Mucosa of rectum (tissue), 2 donors: ENCODE measurements around the gene HOATZ.

Experiments used
- H3K27ac ChIP-seq, 2 donors: one replicate each; pipeline ENCODE4 v1.7.0; 2013; ENCODE audit warnings: inconsistent platforms in 2 of 2, low read depth in 2 of 2, low read length in 2 of 2
- H3K27me3 ChIP-seq, 2 donors: one replicate each; pipeline ENCODE4 v1.7.0; 2013; ENCODE audit warnings: low read length in 2 of 2; ENCODE audit not compliant: control insufficient read depth in 2 of 2, insufficient read depth in 2 of 2
- H3K36me3 ChIP-seq, 2 donors: one replicate each; pipeline ENCODE4 v1.7.0; 2013; ENCODE audit warnings: low read length in 2 of 2; ENCODE audit not compliant: control insufficient read depth in 2 of 2, insufficient read depth in 2 of 2
- H3K4me1 ChIP-seq, 2 donors: one replicate each; pipeline ENCODE4 v1.7.0; 2013; ENCODE audit warnings: low read length in 2 of 2, mild to moderate bottlenecking in 1 of 2; ENCODE audit not compliant: control insufficient read depth in 2 of 2, insufficient read depth in 2 of 2
- H3K4me3 ChIP-seq, 2 donors: one replicate each; pipeline ENCODE4 v1.7.0; 2013; ENCODE audit warnings: low read length in 2 of 2
- H3K9ac ChIP-seq, 2 donors: one replicate each; pipeline ENCODE4 v1.7.0; 2013; ENCODE audit warnings: low read length in 2 of 2, low read depth in 1 of 2, mild to moderate bottlenecking in 1 of 2
- H3K9me3 ChIP-seq, 2 donors: one replicate each; pipeline ENCODE4 v1.7.0; 2013; ENCODE audit warnings: low read length in 2 of 2; ENCODE audit not compliant: control insufficient read depth in 2 of 2
- donor health status: healthy.
- donor health status: Normal muscosa, but diverticular disease.

The HOATZ gene

DNA sequence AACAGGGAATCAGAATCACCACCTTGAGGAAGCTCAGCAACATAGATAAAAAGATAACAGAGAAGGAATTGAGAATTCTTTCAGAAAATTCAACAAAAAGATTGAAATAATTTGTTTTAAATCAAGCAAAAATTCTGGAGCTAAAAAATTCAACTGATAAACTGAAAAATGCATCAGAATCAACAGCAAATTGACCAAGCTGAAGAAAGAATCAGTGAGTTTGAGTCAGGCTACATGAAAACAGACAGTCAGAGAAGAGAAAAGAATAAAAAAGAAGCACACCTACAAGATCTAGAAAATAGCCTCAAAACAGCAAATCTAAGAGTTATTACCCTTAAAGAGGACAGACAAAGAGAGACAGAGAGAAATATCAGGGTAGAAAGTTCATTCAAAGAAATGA is 31.1 kb upstream of the HOATZ start:
- peaks cover 0 to 3% of the 10 kb centered on the region in 2 donors for H3K9me3 ChIP-seq
- no peaks in the 10 kb centered on the region for H3K36me3 ChIP-seq
- no peaks in the 10 kb centered on the region for H3K27me3 ChIP-seq

DNA sequence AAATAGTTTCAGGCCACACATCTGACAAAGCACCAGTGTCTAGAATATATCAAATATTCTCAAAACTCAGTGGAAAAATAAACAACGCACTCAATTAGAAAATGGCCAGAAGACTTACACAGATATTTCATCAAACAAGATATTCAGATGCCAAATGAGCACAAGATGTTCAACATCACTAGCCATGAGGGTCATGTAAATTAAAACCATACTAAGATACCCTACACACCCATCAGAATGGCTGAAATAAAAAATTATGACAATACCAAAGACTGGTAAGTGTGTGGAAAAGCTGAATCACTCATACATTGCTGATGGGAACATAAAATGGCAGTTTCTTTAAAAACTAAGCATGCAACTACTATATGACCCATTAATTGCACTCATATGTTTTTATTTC is 24.1 kb upstream of the HOATZ start:
- Histone ChIP-seq H3K9ac (no peak overlapping the region), H3K27ac (no peak overlapping the region), H3K4me3 (no peak overlapping the region), H3K27me3 (no peaks in the 10 kb centered on the region), H3K36me3 (no peaks in the 10 kb centered on the region), H3K9me3 (no peaks in the 10 kb centered on the region), H3K4me1 (no peaks in the 10 kb centered on the region)

More for the DNA sequence above, 31.1 kb upstream of the HOATZ start:
- no peak overlapping the region for H3K4me3 ChIP-seq
- H3K27ac ChIP-seq: no peak overlapping the region
- H3K9ac ChIP-seq: no peak overlapping the region
- no peaks in the 10 kb centered on the region for H3K4me1 ChIP-seq

DNA sequence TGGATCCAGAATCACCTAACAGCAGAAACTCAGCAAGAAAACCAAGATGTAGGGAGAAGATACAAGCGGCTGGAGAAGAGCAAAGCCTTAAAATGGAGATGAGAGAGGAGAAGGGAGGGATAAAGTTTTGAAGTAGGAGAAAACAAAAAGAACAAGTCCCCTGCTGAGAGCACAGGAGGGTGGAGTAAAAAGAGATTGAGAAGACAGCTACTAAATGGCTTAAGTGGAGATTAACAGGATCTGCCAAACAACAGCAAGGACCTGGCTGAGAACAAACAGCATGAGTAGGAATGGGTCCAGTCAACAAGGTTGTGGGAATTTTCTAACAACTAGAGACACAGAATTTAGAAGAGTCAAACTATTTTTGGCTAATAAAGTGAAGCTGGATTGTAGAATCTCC is 20.5 kb upstream of the HOATZ start:
- no peak overlapping the region for H3K27ac ChIP-seq
- no peaks in the 10 kb centered on the region for H3K36me3 ChIP-seq
- no peaks in the 10 kb centered on the region for H3K4me1 ChIP-seq
- H3K9ac ChIP-seq: no peak overlapping the region
- H3K4me3 ChIP-seq: no peak overlapping the region
- H3K27me3 ChIP-seq: peaks cover 0 to 3% of the 10 kb centered on the region in 2 donors
- H3K9me3 ChIP-seq: no peaks in the 10 kb centered on the region

DNA sequence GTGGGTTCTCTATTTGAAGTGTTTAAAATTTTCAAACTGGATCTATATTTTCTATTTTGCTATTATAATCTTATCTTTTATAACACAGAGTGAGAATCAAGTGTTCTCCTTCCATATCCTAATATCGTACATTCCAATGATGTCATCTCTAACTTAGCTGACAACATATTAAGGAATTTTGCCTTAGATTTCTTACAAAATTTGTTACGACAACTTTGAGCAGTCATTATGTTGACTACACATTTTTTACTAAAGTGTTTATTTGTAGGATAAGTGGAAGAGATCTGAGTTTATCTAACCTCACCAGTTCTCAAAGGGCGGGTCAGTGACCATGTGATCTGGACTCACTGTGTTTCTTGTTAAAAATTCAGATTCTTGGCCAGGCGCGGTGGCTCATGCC is 15.1 kb upstream of the HOATZ start:
- Histone ChIP-seq H3K27ac (no peak overlapping the region), H3K4me3 (no peak overlapping the region), H3K9me3 (no peaks in the 10 kb centered on the region), H3K27me3 (peaks cover 0 to 3% of the 10 kb centered on the region in 2 donors), H3K9ac (no peak overlapping the region), H3K36me3 (no peaks in the 10 kb centered on the region), H3K4me1 (no peaks in the 10 kb centered on the region)

DNA sequence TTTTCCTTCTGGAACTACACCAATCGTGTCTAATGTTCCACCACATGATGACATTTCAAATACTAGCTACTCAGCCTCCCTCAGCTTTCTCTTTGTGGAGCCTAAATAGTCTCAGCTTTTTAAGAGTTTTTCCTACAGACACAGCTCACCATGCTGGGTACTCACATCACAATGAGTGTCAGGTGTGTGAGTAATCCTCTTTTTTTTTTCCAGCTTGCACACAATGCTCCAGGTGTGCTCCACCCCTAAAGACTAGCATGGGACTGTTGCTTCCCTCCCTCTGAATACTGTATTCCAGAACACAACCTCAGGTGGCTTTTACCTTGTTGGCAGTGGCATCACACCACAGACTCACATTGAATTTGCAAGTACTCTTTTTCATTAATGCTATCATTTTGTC is 14.1 kb upstream of the HOATZ start:
- peaks cover 0 to 3% of the 10 kb centered on the region in 2 donors for H3K27me3 ChIP-seq
- H3K9me3 ChIP-seq: no peaks in the 10 kb centered on the region
- H3K27ac ChIP-seq: no peak overlapping the region
- H3K9ac ChIP-seq: no peak overlapping the region
- H3K4me1 ChIP-seq: no peaks in the 10 kb centered on the region
- H3K36me3 ChIP-seq: no peaks in the 10 kb centered on the region
- no peak overlapping the region for H3K4me3 ChIP-seq

DNA sequence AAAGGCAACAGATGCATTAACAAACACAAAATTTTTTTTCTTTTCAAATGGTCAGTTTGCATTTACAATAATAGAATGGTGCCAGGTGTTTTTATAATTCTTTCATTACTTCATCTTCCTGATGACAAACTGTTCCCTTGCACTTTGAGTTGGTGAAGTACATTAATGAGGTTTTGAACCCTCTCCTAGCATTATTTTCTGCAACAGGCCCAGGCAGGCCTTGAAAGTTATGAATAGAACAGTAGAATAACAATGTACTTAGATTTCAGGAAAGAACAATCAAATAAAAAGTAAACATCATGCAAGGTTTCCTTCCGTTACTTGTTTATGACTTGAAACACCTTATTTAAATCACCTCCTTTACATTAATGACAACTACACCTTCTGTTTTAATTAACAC is 12.0 kb upstream of the HOATZ start:
- peaks cover 0 to 3% of the 10 kb centered on the region in 2 donors for H3K27me3 ChIP-seq
- no peak overlapping the region for H3K4me3 ChIP-seq
- no peaks in the 10 kb centered on the region for H3K36me3 ChIP-seq
- H3K9me3 ChIP-seq: no peaks in the 10 kb centered on the region
- H3K9ac ChIP-seq: no peak overlapping the region
- no peaks in the 10 kb centered on the region for H3K4me1 ChIP-seq
- no peak overlapping the region for H3K27ac ChIP-seq

DNA sequence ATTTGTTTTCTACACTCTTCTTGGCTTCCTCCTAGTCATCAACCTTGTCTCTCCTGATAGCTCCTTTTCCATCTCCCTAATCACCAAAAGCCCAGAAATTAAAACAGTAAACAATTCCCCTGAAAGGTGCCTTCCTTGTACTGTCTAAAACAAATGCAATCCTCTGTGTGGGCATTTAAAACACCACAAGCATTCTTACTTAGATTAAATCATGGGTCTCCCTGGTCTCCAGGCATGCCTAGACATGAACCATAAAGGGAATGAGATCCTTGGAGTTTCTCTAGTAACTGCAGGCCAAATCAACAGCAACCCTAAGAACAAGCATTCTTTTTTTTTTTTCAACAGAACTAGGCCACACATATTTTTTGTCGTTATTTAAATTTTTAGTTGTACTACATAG is 4.3 kb upstream of the HOATZ start:
- Histone ChIP-seq H3K9me3 (no peaks in the 10 kb centered on the region), H3K4me3 (no peak overlapping the region), H3K27ac (no peak overlapping the region), H3K9ac (no peak overlapping the region), H3K4me1 (peaks cover 0 to 2% of the 10 kb centered on the region in 2 donors), H3K27me3 (peaks cover 20 to 22% of the 10 kb centered on the region in 2 donors), H3K36me3 (no peaks in the 10 kb centered on the region)

DNA sequence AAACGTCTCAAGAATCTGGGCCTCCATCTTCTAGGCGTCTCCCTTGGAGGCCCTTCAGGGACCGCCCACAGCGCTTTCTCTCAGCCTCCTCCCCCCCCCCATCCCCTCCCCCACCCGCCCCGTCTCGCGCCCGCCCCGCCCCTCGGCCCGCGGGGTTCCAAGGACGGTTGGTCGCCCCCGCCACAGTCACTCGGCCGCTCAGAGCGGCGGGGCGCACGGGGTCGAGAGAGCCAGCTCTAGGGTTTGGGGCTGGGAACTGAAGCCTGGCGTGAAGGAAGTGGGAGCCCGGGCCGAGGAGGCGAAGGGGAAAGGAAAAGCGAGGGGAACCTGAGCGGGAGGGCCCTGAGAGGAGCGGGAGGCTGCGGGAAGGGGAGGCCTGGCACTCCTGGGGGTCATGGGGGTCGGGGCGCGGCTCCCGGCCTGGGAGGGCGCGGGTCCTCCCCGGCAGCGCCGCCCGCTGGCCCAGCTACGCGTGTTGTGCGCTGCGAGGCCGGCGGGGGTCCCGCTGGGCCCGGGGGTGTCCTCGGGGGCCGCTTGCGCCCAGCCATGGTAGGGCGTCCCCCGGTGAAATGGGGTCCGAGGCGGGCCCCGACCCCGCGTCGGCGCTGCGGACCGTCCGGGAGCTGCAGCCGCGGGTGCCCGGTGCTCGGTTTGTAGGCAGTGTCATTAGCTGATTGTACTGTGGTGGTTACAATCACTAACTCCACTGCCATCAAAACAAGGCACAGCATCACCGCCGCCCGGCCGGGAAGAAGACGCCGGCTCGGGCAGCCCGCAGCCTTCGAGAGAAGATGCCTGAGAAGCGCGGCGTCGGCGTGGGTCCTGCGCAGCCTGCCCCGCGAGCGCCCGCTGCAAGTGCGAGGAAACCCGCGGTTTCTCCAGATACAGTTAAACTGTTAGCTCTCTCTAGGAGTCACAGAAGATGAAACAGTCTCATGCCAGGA is 2.0 kb upstream of the HOATZ start, which contains the start of gene BTG4:
Gene BTG4 (minus strand): TSS at position 91 of the 944 bp plus-strand sequence. CDS start 13,610 bp downstream, outside the sequence.
- Histone ChIP-seq H3K36me3 (no peaks in the 10 kb centered on the region), H3K4me3 (no peak within 1 kb of the TSS), H3K27me3 (peaks cover 20 to 22% of the 10 kb centered on the region in 2 donors), H3K27ac (no peak within 1 kb of the TSS), H3K9me3 (no peaks in the 10 kb centered on the region), H3K9ac (no peak within 1 kb of the TSS), H3K4me1 (peaks cover 0 to 2% of the 10 kb centered on the region in 2 donors)

DNA sequence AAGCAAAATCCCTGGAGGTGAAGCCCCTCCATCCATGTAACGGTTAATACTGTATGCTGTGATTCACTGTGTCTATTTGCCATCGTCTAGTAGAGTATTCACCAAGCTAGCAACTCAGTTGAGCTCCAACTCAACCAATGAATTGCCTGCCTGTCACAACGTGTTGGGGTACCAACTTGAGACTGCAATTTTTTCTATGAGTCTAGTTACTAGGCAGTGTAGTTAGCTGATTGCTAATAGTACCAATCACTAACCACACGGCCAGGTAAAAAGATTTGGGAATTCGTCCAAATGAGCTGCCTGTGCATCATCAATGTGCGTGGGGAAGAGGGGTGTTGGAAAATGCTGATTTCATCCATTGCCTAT is 1.4 kb upstream of the HOATZ start:
- H3K9me3 ChIP-seq: no peaks in the 10 kb centered on the region
- H3K4me1 ChIP-seq: peaks cover 0 to 2% of the 10 kb centered on the region in 2 donors
- H3K27me3 ChIP-seq: peaks cover 20 to 22% of the 10 kb centered on the region in 2 donors
- H3K36me3 ChIP-seq: no peaks in the 10 kb centered on the region
- no peak overlapping the region for H3K27ac ChIP-seq
- H3K4me3 ChIP-seq: no peak overlapping the region
- H3K9ac ChIP-seq: no peak overlapping the region

DNA sequence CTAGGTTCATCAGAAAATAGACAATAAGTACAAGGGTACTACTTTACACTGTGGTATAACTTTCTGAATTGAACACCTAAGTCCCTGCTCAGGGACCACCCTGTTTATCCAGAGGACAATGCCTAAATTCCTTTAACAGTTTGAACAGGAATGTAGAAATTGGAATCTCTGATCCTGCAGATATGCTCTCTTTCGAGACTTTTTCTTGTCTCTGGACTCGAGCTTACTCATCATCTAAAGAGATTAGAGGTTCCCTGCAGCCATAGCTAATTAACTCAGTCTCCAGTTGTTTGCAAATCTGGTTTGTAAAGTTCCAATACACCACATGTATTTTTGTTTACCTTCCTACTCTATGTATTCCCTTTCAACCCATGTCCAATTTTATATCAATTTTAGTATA is 1.0 kb downstream of the HOATZ start:
- H3K36me3 ChIP-seq: no peaks in the 10 kb centered on the region
- H3K9ac ChIP-seq: no peak overlapping the region
- H3K9me3 ChIP-seq: no peaks in the 10 kb centered on the region
- H3K27me3 ChIP-seq: peaks cover 20 to 22% of the 10 kb centered on the region in 2 donors
- no peak overlapping the region for H3K4me3 ChIP-seq
- H3K4me1 ChIP-seq: peaks cover 0 to 2% of the 10 kb centered on the region in 2 donors
- no peak overlapping the region for H3K27ac ChIP-seq
